GM23338 (cell line): ENCODE results near the gene NPAT.

Experiments
- CREB1 ChIP-seq: fragments of 250-450 bp; sonication (Bioruptor Pico); IDR thresholded peaks from 2 replicates; pipeline ENCODE4 v1.5.0; 2020; ENCODE audit warnings: low read depth, mild to moderate bottlenecking, moderate library complexity
- ETS1 ChIP-seq: IDR thresholded peaks from 2 replicates; pipeline ENCODE4 v1.6.1; 2016; ENCODE audit warnings: antibody characterized with exemption
- EZH2 ChIP-seq: fragments of 200-600 bp; sonication (generic); IDR thresholded peaks from one replicate; pipeline ENCODE4 v1.8.0; 2017; ENCODE audit warnings: antibody characterized with exemption, mild to moderate bottlenecking, low read depth; ENCODE audit not compliant: unreplicated experiment
- JUNB ChIP-seq: IDR thresholded peaks from one replicate; pipeline ENCODE4 v1.6.1; 2016; ENCODE audit warnings: antibody characterized with exemption; ENCODE audit not compliant: unreplicated experiment
- POLR2AphosphoS5 ChIP-seq: IDR thresholded peaks from 2 replicates; pipeline ENCODE4 v1.6.1; 2016; ENCODE audit warnings: antibody characterized with exemption, low read depth
- TF ChIP-seq, protein P1 (sequence below), 2 experiments: fragments of 200-600 bp in 1 of 2; sonication (generic) in 1 of 2; conservative IDR thresholded peaks; 2 replicates each; pipeline versions ENCODE4 v1.5.1 to v1.6.1; 2016 to 2017; ENCODE audit warnings: antibody characterized with exemption in 2 of 2, low read depth in 2 of 2, mild to moderate bottlenecking in 2 of 2, moderate library complexity in 1 of 2
- TF ChIP-seq, protein P2 (sequence below): IDR thresholded peaks from one replicate; pipeline ENCODE4 v1.6.1; 2018; ENCODE audit warnings: antibody characterized with exemption; ENCODE audit not compliant: unreplicated experiment

GRCh38 chr11:108198833-108199232 lies 23.6 kb downstream of the NPAT start:
- TF ChIP-seq, protein P1, sequence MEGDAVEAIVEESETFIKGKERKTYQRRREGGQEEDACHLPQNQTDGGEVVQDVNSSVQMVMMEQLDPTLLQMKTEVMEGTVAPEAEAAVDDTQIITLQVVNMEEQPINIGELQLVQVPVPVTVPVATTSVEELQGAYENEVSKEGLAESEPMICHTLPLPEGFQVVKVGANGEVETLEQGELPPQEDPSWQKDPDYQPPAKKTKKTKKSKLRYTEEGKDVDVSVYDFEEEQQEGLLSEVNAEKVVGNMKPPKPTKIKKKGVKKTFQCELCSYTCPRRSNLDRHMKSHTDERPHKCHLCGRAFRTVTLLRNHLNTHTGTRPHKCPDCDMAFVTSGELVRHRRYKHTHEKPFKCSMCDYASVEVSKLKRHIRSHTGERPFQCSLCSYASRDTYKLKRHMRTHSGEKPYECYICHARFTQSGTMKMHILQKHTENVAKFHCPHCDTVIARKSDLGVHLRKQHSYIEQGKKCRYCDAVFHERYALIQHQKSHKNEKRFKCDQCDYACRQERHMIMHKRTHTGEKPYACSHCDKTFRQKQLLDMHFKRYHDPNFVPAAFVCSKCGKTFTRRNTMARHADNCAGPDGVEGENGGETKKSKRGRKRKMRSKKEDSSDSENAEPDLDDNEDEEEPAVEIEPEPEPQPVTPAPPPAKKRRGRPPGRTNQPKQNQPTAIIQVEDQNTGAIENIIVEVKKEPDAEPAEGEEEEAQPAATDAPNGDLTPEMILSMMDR (conservative IDR thresholded peaks at IDR 0.05; ENCODE audit: low read depth in 2 of 2), result no peak
- TF ChIP-seq POLR2AphosphoS5 (no peak), EZH2 (no peak), CREB1 (CRISPR knock-in tag) (no peak), JUNB (no peak), ETS1 (no peak)
- TF ChIP-seq, protein P2, sequence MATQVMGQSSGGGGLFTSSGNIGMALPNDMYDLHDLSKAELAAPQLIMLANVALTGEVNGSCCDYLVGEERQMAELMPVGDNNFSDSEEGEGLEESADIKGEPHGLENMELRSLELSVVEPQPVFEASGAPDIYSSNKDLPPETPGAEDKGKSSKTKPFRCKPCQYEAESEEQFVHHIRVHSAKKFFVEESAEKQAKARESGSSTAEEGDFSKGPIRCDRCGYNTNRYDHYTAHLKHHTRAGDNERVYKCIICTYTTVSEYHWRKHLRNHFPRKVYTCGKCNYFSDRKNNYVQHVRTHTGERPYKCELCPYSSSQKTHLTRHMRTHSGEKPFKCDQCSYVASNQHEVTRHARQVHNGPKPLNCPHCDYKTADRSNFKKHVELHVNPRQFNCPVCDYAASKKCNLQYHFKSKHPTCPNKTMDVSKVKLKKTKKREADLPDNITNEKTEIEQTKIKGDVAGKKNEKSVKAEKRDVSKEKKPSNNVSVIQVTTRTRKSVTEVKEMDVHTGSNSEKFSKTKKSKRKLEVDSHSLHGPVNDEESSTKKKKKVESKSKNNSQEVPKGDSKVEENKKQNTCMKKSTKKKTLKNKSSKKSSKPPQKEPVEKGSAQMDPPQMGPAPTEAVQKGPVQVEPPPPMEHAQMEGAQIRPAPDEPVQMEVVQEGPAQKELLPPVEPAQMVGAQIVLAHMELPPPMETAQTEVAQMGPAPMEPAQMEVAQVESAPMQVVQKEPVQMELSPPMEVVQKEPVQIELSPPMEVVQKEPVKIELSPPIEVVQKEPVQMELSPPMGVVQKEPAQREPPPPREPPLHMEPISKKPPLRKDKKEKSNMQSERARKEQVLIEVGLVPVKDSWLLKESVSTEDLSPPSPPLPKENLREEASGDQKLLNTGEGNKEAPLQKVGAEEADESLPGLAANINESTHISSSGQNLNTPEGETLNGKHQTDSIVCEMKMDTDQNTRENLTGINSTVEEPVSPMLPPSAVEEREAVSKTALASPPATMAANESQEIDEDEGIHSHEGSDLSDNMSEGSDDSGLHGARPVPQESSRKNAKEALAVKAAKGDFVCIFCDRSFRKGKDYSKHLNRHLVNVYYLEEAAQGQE, result no peak
